Right atrium auricular region (tissue), 2 donors: ENCODE measurements around the gene MINAR1. TPM values are rescaled to one million over a fixed set of nuclear protein-coding genes. Genes with fewer than 3 reads are reported as not detected.

Experiments used
- DNase-seq: peaks from one replicate; pipeline ENCODE4 v3.0.0-alpha.2; 2019; ENCODE audit warnings: low spot score
- H3K27ac ChIP-seq, 2 donors: fragments of 200-600 bp; sonication (generic); 1 replicate in 1 of 2; 2 replicates in 1 of 2; pipeline ENCODE4 v1.5.1; 2016 to 2019
- H3K27me3 ChIP-seq, 2 donors: fragments of 200-600 bp; sonication (generic); one replicate each; pipeline versions ENCODE4 v1.5.1 to v1.6.0; 2017 to 2019
- H3K36me3 ChIP-seq: fragments of 200-600 bp; sonication (generic); one replicate; pipeline ENCODE4 v1.5.1; 2016
- H3K4me1 ChIP-seq, 2 donors: fragments of 200-600 bp; sonication (generic); one replicate each; pipeline versions ENCODE4 v1.5.1 to v1.6.0; 2017 to 2019
- H3K4me3 ChIP-seq, 2 donors: fragments of 200-600 bp; sonication (generic); 1 replicate in 1 of 2; 2 replicates in 1 of 2; pipeline ENCODE4 v1.5.1; 2017 to 2019; ENCODE audit warnings: mild to moderate bottlenecking in 1 of 2, moderate library complexity in 1 of 2
- H3K9me3 ChIP-seq, 2 donors: fragments of 200-600 bp; sonication (generic); one replicate each; pipeline ENCODE4 v1.5.1; 2019
- total RNA-seq, 2 donors: library from RNA; depleted of rRNA; stranded (reverse); fragments of >200 nt; gene quantifications; one replicate each; pipeline ENCODE4 v1.1.0, GENCODE V29; 2016
- TF ChIP-seq, protein P1 (sequence below), 2 donors: fragments of 200-600 bp; sonication (generic); IDR thresholded peaks; one replicate each; pipeline ENCODE4 v1.5.1; 2019; ENCODE audit warnings: antibody characterized with exemption in 2 of 2

Gene MINAR1
- total RNA-seq, 2 donors from 2014 or later: 0.07 to 0.20 TPM

DNA sequence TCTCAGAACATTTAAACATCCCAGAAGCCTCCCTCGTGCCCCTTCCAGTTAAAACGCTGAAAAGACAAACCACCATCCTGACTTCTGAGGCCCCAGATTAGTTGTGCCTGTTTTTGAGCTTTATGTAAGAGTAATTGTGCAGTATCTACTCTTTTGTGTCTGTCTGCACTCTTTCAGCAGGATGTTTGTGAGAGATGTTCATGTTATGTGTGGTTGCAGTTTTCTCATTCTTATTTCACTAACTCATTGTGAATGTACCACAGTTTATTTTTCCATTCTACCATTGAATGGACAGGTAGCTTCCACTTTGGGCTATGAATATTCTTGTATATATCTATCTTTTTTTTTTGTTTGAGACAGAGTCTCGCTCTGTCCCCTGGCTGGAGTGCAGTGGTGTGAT lies 40.3 kb downstream of the MINAR1 start:
- TF ChIP-seq, protein P1, sequence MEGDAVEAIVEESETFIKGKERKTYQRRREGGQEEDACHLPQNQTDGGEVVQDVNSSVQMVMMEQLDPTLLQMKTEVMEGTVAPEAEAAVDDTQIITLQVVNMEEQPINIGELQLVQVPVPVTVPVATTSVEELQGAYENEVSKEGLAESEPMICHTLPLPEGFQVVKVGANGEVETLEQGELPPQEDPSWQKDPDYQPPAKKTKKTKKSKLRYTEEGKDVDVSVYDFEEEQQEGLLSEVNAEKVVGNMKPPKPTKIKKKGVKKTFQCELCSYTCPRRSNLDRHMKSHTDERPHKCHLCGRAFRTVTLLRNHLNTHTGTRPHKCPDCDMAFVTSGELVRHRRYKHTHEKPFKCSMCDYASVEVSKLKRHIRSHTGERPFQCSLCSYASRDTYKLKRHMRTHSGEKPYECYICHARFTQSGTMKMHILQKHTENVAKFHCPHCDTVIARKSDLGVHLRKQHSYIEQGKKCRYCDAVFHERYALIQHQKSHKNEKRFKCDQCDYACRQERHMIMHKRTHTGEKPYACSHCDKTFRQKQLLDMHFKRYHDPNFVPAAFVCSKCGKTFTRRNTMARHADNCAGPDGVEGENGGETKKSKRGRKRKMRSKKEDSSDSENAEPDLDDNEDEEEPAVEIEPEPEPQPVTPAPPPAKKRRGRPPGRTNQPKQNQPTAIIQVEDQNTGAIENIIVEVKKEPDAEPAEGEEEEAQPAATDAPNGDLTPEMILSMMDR (IDR thresholded peaks at IDR 0.05): no peak
- no peak overlapping the region for H3K27ac ChIP-seq

GRCh38 chr15:79474252-79474651 lies 42.1 kb downstream of the MINAR1 start:
- no peaks in the 10 kb centered on the region for H3K27me3 ChIP-seq
- H3K27ac ChIP-seq: no peak overlapping the region
- no peaks in the 10 kb centered on the region for H3K4me1 ChIP-seq
- TF ChIP-seq, protein P1 (IDR thresholded peaks at IDR 0.05): no peak
- no peaks in the 10 kb centered on the region for H3K36me3 ChIP-seq
- H3K9me3 ChIP-seq: no peaks in the 10 kb centered on the region
- H3K4me3 ChIP-seq: no peak overlapping the region
- no peak for DNase-seq

More for the DNA sequence above, 40.3 kb downstream of the MINAR1 start:
- no peak overlapping the region for H3K4me3 ChIP-seq
- H3K36me3 ChIP-seq: no peaks in the 10 kb centered on the region
- no peaks in the 10 kb centered on the region for H3K4me1 ChIP-seq
- DNase-seq: no peak
- H3K9me3 ChIP-seq: no peaks in the 10 kb centered on the region
- H3K27me3 ChIP-seq: no peaks in the 10 kb centered on the region

- Histone ChIP-seq H3K4me3 (no peak overlapping the region), H3K27ac (no peak overlapping the region), H3K27me3 (no peaks in the 10 kb centered on the region), H3K36me3 (no peaks in the 10 kb centered on the region), H3K4me1 (no peaks in the 10 kb centered on the region), H3K9me3 (no peaks in the 10 kb centered on the region)
- TF ChIP-seq, protein P1 (IDR thresholded peaks at IDR 0.05): no peak
- DNase-seq: no peak
Measured at GRCh38 chr15:79475306-79475705, 43.2 kb downstream of the MINAR1 start.

- Histone ChIP-seq H3K4me1 (no peaks in the 10 kb centered on the region), H3K9me3 (no peaks in the 10 kb centered on the region), H3K27ac (no peak overlapping the region), H3K27me3 (no peaks in the 10 kb centered on the region), H3K4me3 (no peak overlapping the region), H3K36me3 (no peaks in the 10 kb centered on the region)
- TF ChIP-seq, protein P1 (IDR thresholded peaks at IDR 0.05): no peak
- no peak for DNase-seq
Measured at GRCh38 chr15:79478108-79478507, 46.0 kb downstream of the MINAR1 start.

GRCh38 chr15:79479616-79480015 lies 47.5 kb downstream of the MINAR1 start:
- no peak overlapping the region for H3K4me3 ChIP-seq
- H3K36me3 ChIP-seq: no peaks in the 10 kb centered on the region
- DNase-seq: no peak
- no peaks in the 10 kb centered on the region for H3K4me1 ChIP-seq
- H3K27ac ChIP-seq: no peak overlapping the region
- TF ChIP-seq, protein P1 (IDR thresholded peaks at IDR 0.05): no peak
- H3K9me3 ChIP-seq: no peaks in the 10 kb centered on the region
- no peaks in the 10 kb centered on the region for H3K27me3 ChIP-seq

- no peak overlapping the region for H3K27ac ChIP-seq
Measured at GRCh38 chr15:79481793-79482192, 49.7 kb downstream of the MINAR1 start.

More at GRCh38 chr15:79481793-79482192, 49.7 kb downstream of the MINAR1 start:
- H3K27me3 ChIP-seq: no peaks in the 10 kb centered on the region
- DNase-seq: no peak
- H3K9me3 ChIP-seq: no peaks in the 10 kb centered on the region
- H3K36me3 ChIP-seq: no peaks in the 10 kb centered on the region
- TF ChIP-seq, protein P1 (IDR thresholded peaks at IDR 0.05): no peak
- H3K4me1 ChIP-seq: no peaks in the 10 kb centered on the region
- no peak overlapping the region for H3K4me3 ChIP-seq
